ENCODE data around the gene PLAC8.

Gene PLAC8

GRCh38 chr4:83139514-83140156 lies 25.1 kb upstream of the PLAC8 start:
- no peak for TF ChIP-seq CTCF (IDR thresholded peaks at IDR 0.05; ENCODE audit: borderline replicate concordance, insufficient read depth, low read depth, low read length)
- H3K4me3 ChIP-seq (ENCODE audit: low read depth, low read length) = no peak overlapping the region

GRCh38 chr4:83138946-83139345 lies 24.4 kb upstream of the PLAC8 start:
- no peak overlapping the region for H3K4me3 ChIP-seq (ENCODE audit: low read depth, low read length)
- TF ChIP-seq CTCF (IDR thresholded peaks at IDR 0.05; ENCODE audit: borderline replicate concordance, insufficient read depth, low read depth, low read length) = no peak

- H3K4me3 ChIP-seq (ENCODE audit: low read depth, low read length) = no peak overlapping the region
- TF ChIP-seq CTCF (IDR thresholded peaks at IDR 0.05; ENCODE audit: borderline replicate concordance, insufficient read depth, low read depth, low read length) = no peak
These were observed 17.5 kb upstream of the PLAC8 start for GRCh38 chr4:83132065-83132464.

- no peak for TF ChIP-seq CTCF (IDR thresholded peaks at IDR 0.05; ENCODE audit: borderline replicate concordance, insufficient read depth, low read depth, low read length)
These were observed 14.7 kb upstream of the PLAC8 start for GRCh38 chr4:83129264-83129663.

GRCh38 chr4:83128240-83128929 lies 13.9 kb upstream of the PLAC8 start:
- no peak overlapping the region for H3K4me3 ChIP-seq (ENCODE audit: low read depth, low read length)
- TF ChIP-seq CTCF (IDR thresholded peaks at IDR 0.05; ENCODE audit: borderline replicate concordance, insufficient read depth, low read depth, low read length) = no peak

More at GRCh38 chr4:83129264-83129663, 14.7 kb upstream of the PLAC8 start:
- H3K4me3 ChIP-seq (ENCODE audit: low read depth, low read length) = no peak overlapping the region

- TF ChIP-seq CTCF (IDR thresholded peaks at IDR 0.05; ENCODE audit: borderline replicate concordance, insufficient read depth, low read depth, low read length) = no peak
- H3K4me3 ChIP-seq (ENCODE audit: low read depth, low read length) = no peak overlapping the region
These were observed 11.2 kb upstream of the PLAC8 start for GRCh38 chr4:83125738-83126141.
